ENCODE data around the gene PTF1A. TPM values are rescaled to one million over a fixed set of nuclear protein-coding genes. Genes with fewer than 3 reads are reported as not detected.

The PTF1A gene
- polyA plus RNA-seq, 2 of the 4 experiments (the other 2 are of a cell fraction): not detected

DNA sequence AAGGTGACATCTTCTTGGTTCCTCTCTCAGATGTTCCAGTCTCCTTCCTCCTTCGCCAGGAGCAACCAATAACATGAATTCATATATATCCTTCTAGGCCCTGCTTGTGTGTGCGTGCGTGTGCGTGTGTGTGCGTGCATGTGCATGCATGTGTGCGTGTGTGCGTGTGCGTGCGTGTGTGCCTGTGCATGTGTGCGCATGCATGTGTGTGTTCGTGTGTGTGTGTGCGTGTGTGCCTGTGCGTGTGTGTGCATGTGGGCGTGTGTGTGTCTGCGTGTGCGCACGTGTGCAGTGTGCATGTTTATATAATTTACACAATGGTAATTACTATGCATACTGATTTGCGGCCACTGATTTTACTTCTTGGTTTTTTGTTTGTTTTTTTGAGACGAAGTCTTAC, 43.9 kb upstream of the PTF1A start (continued):
- no peak for TF ChIP-seq FOSL2 (IDR thresholded peaks at IDR 0.05)
- no peak for TF ChIP-seq FOSL2 (CRISPR knock-in tag; IDR thresholded peaks at IDR 0.05)

DNA sequence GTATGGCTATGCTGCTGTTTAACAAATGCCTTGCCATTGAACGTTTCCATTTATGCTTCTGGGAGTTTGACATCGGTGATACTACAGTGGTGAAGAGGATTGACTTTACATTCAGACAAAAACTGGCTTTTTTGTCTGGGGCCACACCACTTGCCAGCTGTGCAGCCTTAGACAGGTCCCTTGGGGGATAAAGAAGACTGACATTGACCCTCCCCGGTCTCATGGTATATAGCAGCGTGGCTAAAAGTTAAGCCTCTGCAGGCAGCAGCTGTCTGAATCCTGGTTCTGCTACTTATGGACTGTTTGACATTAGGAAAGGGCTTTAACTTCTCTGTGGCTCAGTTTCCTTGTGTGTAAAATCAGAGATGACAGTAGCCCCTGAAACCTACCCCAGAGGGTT, 42.0 kb upstream of the PTF1A start:
- TF ChIP-seq, protein P1, sequence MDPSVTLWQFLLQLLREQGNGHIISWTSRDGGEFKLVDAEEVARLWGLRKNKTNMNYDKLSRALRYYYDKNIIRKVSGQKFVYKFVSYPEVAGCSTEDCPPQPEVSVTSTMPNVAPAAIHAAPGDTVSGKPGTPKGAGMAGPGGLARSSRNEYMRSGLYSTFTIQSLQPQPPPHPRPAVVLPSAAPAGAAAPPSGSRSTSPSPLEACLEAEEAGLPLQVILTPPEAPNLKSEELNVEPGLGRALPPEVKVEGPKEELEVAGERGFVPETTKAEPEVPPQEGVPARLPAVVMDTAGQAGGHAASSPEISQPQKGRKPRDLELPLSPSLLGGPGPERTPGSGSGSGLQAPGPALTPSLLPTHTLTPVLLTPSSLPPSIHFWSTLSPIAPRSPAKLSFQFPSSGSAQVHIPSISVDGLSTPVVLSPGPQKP (IDR thresholded peaks at IDR 0.05; ENCODE audit: low read depth, low read length): no peak
- TF ChIP-seq ZC3H11A (IDR thresholded peaks at IDR 0.05): no peak
- TF ChIP-seq, protein P2, sequence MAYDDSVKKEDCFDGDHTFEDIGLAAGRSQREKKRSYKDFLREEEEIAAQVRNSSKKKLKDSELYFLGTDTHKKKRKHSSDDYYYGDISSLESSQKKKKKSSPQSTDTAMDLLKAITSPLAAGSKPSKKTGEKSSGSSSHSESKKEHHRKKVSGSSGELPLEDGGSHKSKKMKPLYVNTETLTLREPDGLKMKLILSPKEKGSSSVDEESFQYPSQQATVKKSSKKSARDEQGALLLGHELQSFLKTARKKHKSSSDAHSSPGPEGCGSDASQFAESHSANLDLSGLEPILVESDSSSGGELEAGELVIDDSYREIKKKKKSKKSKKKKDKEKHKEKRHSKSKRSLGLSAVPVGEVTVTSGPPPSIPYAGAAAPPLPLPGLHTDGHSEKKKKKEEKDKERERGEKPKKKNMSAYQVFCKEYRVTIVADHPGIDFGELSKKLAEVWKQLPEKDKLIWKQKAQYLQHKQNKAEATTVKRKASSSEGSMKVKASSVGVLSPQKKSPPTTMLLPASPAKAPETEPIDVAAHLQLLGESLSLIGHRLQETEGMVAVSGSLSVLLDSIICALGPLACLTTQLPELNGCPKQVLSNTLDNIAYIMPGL (CRISPR knock-in tag; IDR thresholded peaks at IDR 0.05; ENCODE audit: borderline replicate concordance): no peak
- TF ChIP-seq SREBF2 (IDR thresholded peaks at IDR 0.05): no peak
- TF ChIP-seq, protein P3, sequence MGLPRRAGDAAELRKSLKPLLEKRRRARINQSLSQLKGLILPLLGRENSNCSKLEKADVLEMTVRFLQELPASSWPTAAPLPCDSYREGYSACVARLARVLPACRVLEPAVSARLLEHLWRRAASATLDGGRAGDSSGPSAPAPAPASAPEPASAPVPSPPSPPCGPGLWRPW (IDR thresholded peaks at IDR 0.05): no peak
- no peak for TF ChIP-seq FOSL2 (IDR thresholded peaks at IDR 0.05)
- no peak for TF ChIP-seq FOSL2 (CRISPR knock-in tag; IDR thresholded peaks at IDR 0.05)
- no peak for TF ChIP-seq POLR2A (IDR thresholded peaks at IDR 0.05; ENCODE audit: low read length)
- no peak for TF ChIP-seq NFE2L2 (conservative IDR thresholded peaks at IDR 0.05; ENCODE audit: low read length)
- no peak for TF ChIP-seq GATA3 (IDR thresholded peaks at IDR 0.05; ENCODE audit: borderline replicate concordance)
- TF ChIP-seq ZSCAN20 (CRISPR knock-in tag; IDR thresholded peaks at IDR 0.05): no peak
- no peak for TF ChIP-seq RAD21 (conservative IDR thresholded peaks at IDR 0.05 in 1 of 2, IDR thresholded peaks at IDR 0.05 in 1 of 2)
- no peak for TF ChIP-seq EHMT2 (IDR thresholded peaks at IDR 0.05; ENCODE audit: low read depth)
- no peak for TF ChIP-seq HOXB5 (CRISPR knock-in tag; IDR thresholded peaks at IDR 0.05)
- TF ChIP-seq, protein P4, sequence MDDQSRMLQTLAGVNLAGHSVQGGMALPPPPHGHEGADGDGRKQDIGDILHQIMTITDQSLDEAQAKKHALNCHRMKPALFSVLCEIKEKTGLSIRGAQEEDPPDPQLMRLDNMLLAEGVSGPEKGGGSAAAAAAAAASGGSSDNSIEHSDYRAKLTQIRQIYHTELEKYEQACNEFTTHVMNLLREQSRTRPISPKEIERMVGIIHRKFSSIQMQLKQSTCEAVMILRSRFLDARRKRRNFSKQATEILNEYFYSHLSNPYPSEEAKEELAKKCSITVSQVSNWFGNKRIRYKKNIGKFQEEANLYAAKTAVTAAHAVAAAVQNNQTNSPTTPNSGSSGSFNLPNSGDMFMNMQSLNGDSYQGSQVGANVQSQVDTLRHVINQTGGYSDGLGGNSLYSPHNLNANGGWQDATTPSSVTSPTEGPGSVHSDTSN (IDR thresholded peaks at IDR 0.05): no peak
- no peak for TF ChIP-seq EHF (CRISPR knock-in tag; IDR thresholded peaks at IDR 0.05)
- TF ChIP-seq CHD2 (IDR thresholded peaks at IDR 0.05; ENCODE audit: low read length, partially characterized antibody): no peak
- no peak for TF ChIP-seq HOXA7 (CRISPR knock-in tag; IDR thresholded peaks at IDR 0.05)
- no peak overlapping the region for H3K4me3 ChIP-seq
- DNase-seq (ENCODE audit: low read depth in 1 of 2, low spot score in 1 of 2) (no peak), FAIRE-seq (no peak), ATAC-seq (no peak)
- ChIA-PET CTCF (interaction anchor here (1.3 kb wide), 1 partner anchor 8 kb away, joined by 4 read pairs; no protein-coding TSS in a partner anchor), POLR2A (no interaction called here)
- no peaks in the 10 kb centered on the region for H3K9me3 ChIP-seq
- H3K4me1 ChIP-seq: no peaks in the 10 kb centered on the region
- H3K27ac ChIP-seq: no peak overlapping the region
- no peak overlapping the region for H3K4me2 ChIP-seq
- 21% methylated on average over 4 of the region's 4 CpGs for WGBS (ENCODE audit: missing lambda C conversion rate)

DNA sequence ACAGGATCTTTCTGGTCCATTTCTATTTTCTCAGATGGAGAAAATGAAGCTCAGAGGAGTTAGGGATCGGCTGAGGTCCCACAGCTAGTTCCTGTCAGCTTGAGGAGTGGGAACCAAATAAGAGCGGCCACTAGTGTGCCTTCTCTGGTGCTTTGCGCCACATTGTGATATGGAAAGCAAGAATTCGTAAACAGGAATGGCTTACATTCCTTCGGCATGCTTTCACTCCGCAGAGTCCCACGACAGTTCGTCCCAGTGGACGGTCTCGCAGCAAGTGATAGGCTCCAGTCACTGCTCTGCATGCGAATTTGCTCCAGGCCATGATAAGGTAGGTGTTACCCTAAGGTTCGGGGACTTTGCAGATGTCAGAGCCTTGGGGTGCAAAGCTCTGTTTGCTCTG, 41.5 kb upstream of the PTF1A start:
- Histone ChIP-seq H3K4me3 (no peak overlapping the region), H3K4me1 (no peaks in the 10 kb centered on the region), H3K27ac (no peak overlapping the region), H3K9me3 (no peaks in the 10 kb centered on the region), H3K4me2 (no peak overlapping the region)
- ChIA-PET CTCF (interaction anchor here (1.3 kb wide), 1 partner anchor 7 kb away, joined by 4 read pairs; no protein-coding TSS in a partner anchor), POLR2A (no interaction called here)
- FAIRE-seq (no peak), ATAC-seq (0 out of 6 replicates have a peak, but pooled peaks of 1 of the 2 experiments have one; percentile 8), DNase-seq (ENCODE audit: low read depth in 1 of 2, low spot score in 1 of 2) (no peak)
- 41% methylated on average over 10 of the region's 12 CpGs for WGBS (ENCODE audit: missing lambda C conversion rate)
- TF ChIP-seq BHLHE40 (IDR thresholded peaks at IDR 0.05; ENCODE audit: low read depth, low read length) (no peak), POLR2A (IDR thresholded peaks at IDR 0.05; ENCODE audit: low read length) (no peak), ZNF302 (CRISPR knock-in tag; IDR thresholded peaks at IDR 0.05) (no peak), TP53 (CRISPR knock-in tag; IDR thresholded peaks at IDR 0.05) (no peak), NFE2L2 (conservative IDR thresholded peaks at IDR 0.05; ENCODE audit: low read length) (no peak), EP300 (IDR thresholded peaks at IDR 0.05) (no peak), NR3C1 (IDR thresholded peaks at IDR 0.05) (no peak), CHD4 (IDR thresholded peaks at IDR 0.05; ENCODE audit: borderline replicate concordance) (no peak), MAZ (IDR thresholded peaks at IDR 0.05; ENCODE audit: borderline replicate concordance, low read depth, low read length) (no peak)
- TF ChIP-seq, protein P5, sequence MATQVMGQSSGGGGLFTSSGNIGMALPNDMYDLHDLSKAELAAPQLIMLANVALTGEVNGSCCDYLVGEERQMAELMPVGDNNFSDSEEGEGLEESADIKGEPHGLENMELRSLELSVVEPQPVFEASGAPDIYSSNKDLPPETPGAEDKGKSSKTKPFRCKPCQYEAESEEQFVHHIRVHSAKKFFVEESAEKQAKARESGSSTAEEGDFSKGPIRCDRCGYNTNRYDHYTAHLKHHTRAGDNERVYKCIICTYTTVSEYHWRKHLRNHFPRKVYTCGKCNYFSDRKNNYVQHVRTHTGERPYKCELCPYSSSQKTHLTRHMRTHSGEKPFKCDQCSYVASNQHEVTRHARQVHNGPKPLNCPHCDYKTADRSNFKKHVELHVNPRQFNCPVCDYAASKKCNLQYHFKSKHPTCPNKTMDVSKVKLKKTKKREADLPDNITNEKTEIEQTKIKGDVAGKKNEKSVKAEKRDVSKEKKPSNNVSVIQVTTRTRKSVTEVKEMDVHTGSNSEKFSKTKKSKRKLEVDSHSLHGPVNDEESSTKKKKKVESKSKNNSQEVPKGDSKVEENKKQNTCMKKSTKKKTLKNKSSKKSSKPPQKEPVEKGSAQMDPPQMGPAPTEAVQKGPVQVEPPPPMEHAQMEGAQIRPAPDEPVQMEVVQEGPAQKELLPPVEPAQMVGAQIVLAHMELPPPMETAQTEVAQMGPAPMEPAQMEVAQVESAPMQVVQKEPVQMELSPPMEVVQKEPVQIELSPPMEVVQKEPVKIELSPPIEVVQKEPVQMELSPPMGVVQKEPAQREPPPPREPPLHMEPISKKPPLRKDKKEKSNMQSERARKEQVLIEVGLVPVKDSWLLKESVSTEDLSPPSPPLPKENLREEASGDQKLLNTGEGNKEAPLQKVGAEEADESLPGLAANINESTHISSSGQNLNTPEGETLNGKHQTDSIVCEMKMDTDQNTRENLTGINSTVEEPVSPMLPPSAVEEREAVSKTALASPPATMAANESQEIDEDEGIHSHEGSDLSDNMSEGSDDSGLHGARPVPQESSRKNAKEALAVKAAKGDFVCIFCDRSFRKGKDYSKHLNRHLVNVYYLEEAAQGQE (IDR thresholded peaks at IDR 0.05): no peak
- TF ChIP-seq, protein P3 (IDR thresholded peaks at IDR 0.05): no peak
- TF ChIP-seq, protein P6, sequence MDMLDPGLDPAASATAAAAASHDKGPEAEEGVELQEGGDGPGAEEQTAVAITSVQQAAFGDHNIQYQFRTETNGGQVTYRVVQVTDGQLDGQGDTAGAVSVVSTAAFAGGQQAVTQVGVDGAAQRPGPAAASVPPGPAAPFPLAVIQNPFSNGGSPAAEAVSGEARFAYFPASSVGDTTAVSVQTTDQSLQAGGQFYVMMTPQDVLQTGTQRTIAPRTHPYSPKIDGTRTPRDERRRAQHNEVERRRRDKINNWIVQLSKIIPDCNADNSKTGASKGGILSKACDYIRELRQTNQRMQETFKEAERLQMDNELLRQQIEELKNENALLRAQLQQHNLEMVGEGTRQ (IDR thresholded peaks at IDR 0.05): no peak

Data from A549 (cell line).